H9 (cell line): ENCODE data around the gene RAP1GAP. TPM values are rescaled to one million over a fixed set of nuclear protein-coding genes. Genes with fewer than 3 reads are reported as not detected.

ENCODE experiments used
- DNase-seq: peaks from one replicate; pipeline ENCODE4 v3.0.0-alpha.2; 2017
- H2AFZ ChIP-seq: one replicate; pipeline ENCODE4 v1.6.1; 2013; ENCODE audit warnings: mild to moderate bottlenecking, low read length, control low read depth, moderate library complexity
- H2AK5ac ChIP-seq: 2 replicates; pipeline ENCODE4 v1.6.1; 2013; ENCODE audit warnings: low read length, control low read depth, mixed read lengths; ENCODE audit not compliant: insufficient read length
- H2BK120ac ChIP-seq: one replicate; pipeline ENCODE4 v1.6.1; 2013; ENCODE audit warnings: low read depth, mild to moderate bottlenecking, low read length, control low read depth, inconsistent platforms; ENCODE audit not compliant: poor library complexity, severe bottlenecking
- H2BK12ac ChIP-seq: 2 replicates; pipeline ENCODE4 v1.6.1; 2013; ENCODE audit warnings: low read length, control low read depth, mixed read lengths, low read depth; ENCODE audit not compliant: insufficient read length
- H2BK15ac ChIP-seq: 2 replicates; pipeline ENCODE4 v1.6.1; 2013; ENCODE audit warnings: low read depth, low read length, control low read depth
- H2BK20ac ChIP-seq: one replicate; pipeline ENCODE4 v1.6.1; 2013; ENCODE audit warnings: low read depth, mild to moderate bottlenecking, low read length, control low read depth, inconsistent platforms; ENCODE audit not compliant: poor library complexity, severe bottlenecking
- H2BK5ac ChIP-seq: 2 replicates; pipeline ENCODE4 v1.6.1; 2013; ENCODE audit warnings: low read length, control low read depth, mixed read lengths; ENCODE audit not compliant: insufficient read length
- H3K14ac ChIP-seq: 2 replicates; pipeline ENCODE4 v1.6.1; 2013; ENCODE audit warnings: low read length, control low read depth; ENCODE audit not compliant: insufficient read depth
- H3K18ac ChIP-seq: 2 replicates; pipeline ENCODE4 v1.6.1; 2013; ENCODE audit warnings: low read depth, mild to moderate bottlenecking, mixed read lengths, low read length, control low read depth; ENCODE audit not compliant: insufficient read length
- H3K23ac ChIP-seq: 2 replicates; pipeline ENCODE4 v1.6.1; 2013; ENCODE audit warnings: low read length, control low read depth, mixed read lengths, low read depth; ENCODE audit not compliant: insufficient read length
- H3K23me2 ChIP-seq: 2 replicates; pipeline ENCODE4 v1.6.1; 2013; ENCODE audit warnings: low read depth, mild to moderate bottlenecking, mixed read lengths, low read length, control low read depth; ENCODE audit not compliant: insufficient read length, poor library complexity, severe bottlenecking
- H3K27ac ChIP-seq: 2 replicates; pipeline ENCODE4 v1.5.1; 2013; ENCODE audit warnings: low read length, control low read depth, mixed read lengths, low read depth; ENCODE audit not compliant: insufficient read length
- H3K27me3 ChIP-seq: 2 replicates; pipeline ENCODE4 v1.6.1; 2013; ENCODE audit warnings: low read length, control low read depth, inconsistent platforms; ENCODE audit not compliant: insufficient read depth
- H3K4ac ChIP-seq: 2 replicates; pipeline ENCODE4 v1.6.1; 2013; ENCODE audit warnings: low read depth, mild to moderate bottlenecking, control low read depth, inconsistent platforms, low read length, moderate library complexity
- H3K4me1 ChIP-seq: 2 replicates; pipeline ENCODE4 v1.6.1; 2013; ENCODE audit warnings: low read length, control low read depth, inconsistent platforms; ENCODE audit not compliant: insufficient read depth
- H3K4me2 ChIP-seq: 2 replicates; pipeline ENCODE4 v1.6.1; 2013; ENCODE audit warnings: low read length, control low read depth, mixed read lengths; ENCODE audit not compliant: insufficient read length, insufficient read depth
- H3K56ac ChIP-seq: 2 replicates; pipeline ENCODE4 v1.6.1; 2013; ENCODE audit warnings: low read depth, mild to moderate bottlenecking, mixed read lengths, low read length, control low read depth; ENCODE audit not compliant: insufficient read length
- H3K79me1 ChIP-seq: 2 replicates; pipeline ENCODE4 v1.6.1; 2013; ENCODE audit warnings: low read depth, mild to moderate bottlenecking, moderate library complexity, low read length, control low read depth, inconsistent platforms; ENCODE audit not compliant: insufficient read depth, poor library complexity, severe bottlenecking
- H3K79me2 ChIP-seq: 2 replicates; pipeline ENCODE4 v1.6.1; 2013; ENCODE audit warnings: low read length, control low read depth, inconsistent platforms; ENCODE audit not compliant: insufficient read depth
- H3K9ac ChIP-seq: 2 replicates; pipeline ENCODE4 v1.6.1; 2013; ENCODE audit warnings: low read length, control low read depth, mixed read lengths; ENCODE audit not compliant: insufficient read length; ENCODE audit errors: extremely low read depth
- H3K9me3 ChIP-seq: one replicate; pipeline ENCODE4 v1.6.1; 2013; ENCODE audit warnings: low read depth, low read length, inconsistent platforms; ENCODE audit not compliant: control insufficient read depth
- H3T11ph ChIP-seq: one replicate; pipeline ENCODE4 v1.6.1; 2013; ENCODE audit warnings: mild to moderate bottlenecking, low read length, control low read depth, inconsistent platforms
- H4K20me1 ChIP-seq: one replicate; pipeline ENCODE4 v1.6.1; 2013; ENCODE audit not compliant: control insufficient read depth, insufficient read length, insufficient read depth
- H4K5ac ChIP-seq: 2 replicates; pipeline ENCODE4 v1.6.1; 2013; ENCODE audit warnings: low read depth, mild to moderate bottlenecking, mixed read lengths, low read length, control low read depth; ENCODE audit not compliant: insufficient read length
- H4K8ac ChIP-seq: replicated peaks from 2 replicates; pipeline ENCODE4 v1.6.1; 2013; ENCODE audit warnings: low read length, control low read depth, mixed read lengths, low read depth; ENCODE audit not compliant: insufficient read length
- H4K91ac ChIP-seq: 2 replicates; pipeline ENCODE4 v1.6.1; 2013; ENCODE audit warnings: low read depth, mild to moderate bottlenecking, moderate library complexity, mixed read lengths, low read length, control low read depth; ENCODE audit not compliant: insufficient read length
- H3K27ac Mint-ChIP-seq, 3 experiments: 2 replicates in 2 of 3; 3 replicates in 1 of 3; pipeline ENCODE4 v1.8.0; 2020 to 2021; ENCODE audit warnings: mixed read lengths in 3 of 3, mild to moderate bottlenecking in 1 of 3, moderate library complexity in 1 of 3
- H3K27me3 Mint-ChIP-seq: 2 replicates; pipeline ENCODE4 v1.8.0; 2021; ENCODE audit warnings: low read depth, mild to moderate bottlenecking, moderate library complexity, mixed read lengths
- H3K36me3 Mint-ChIP-seq, 3 experiments: 2 replicates in 2 of 3; 3 replicates in 1 of 3; pipeline ENCODE4 v1.8.0; 2020 to 2021; ENCODE audit warnings: low read depth in 3 of 3, mixed read lengths in 3 of 3; ENCODE audit not compliant: insufficient read depth in 1 of 3
- H3K4me1 Mint-ChIP-seq, 2 experiments: 2 replicates each; pipeline ENCODE4 v1.8.0; 2020; ENCODE audit warnings: mixed read lengths in 2 of 2
- H3K4me3 Mint-ChIP-seq, 2 experiments: 2 replicates in 1 of 2; 3 replicates in 1 of 2; pipeline ENCODE4 v1.8.0; 2020 to 2021; ENCODE audit warnings: mild to moderate bottlenecking in 2 of 2, mixed read lengths in 2 of 2, moderate library complexity in 1 of 2
- H3K9me3 Mint-ChIP-seq, 2 experiments: 2 replicates in 1 of 2; 3 replicates in 1 of 2; pipeline ENCODE4 v1.8.0; 2020; ENCODE audit warnings: mild to moderate bottlenecking in 2 of 2, mixed read lengths in 2 of 2, moderate library complexity in 1 of 2
- CTCF ChIP-seq: fragments of 200-600 bp; sonication (generic); conservative IDR thresholded peaks from 3 replicates; pipeline ENCODE4 v1.8.0; 2021; ENCODE audit warnings: antibody characterized with exemption, mild to moderate bottlenecking
- WGBS: extraction: QIAGEN DNeasy Blood & Tissue Kit; methylation state at CpG from one replicate; pipeline ENCODE4 v1.1.7; 2013; ENCODE audit warnings: missing lambda C conversion rate, low lambda C conversion rate, mixed read lengths; ENCODE audit not compliant: insufficient read length; ENCODE audit errors: extremely low coverage; 5-methylcytosine and 5-hydroxymethylcytosine counted together
- total RNA-seq: library from RNA; stranded (reverse); gene quantifications from 2 replicates; pipeline ENCODE4 v1.2.1, GENCODE V29; 2021

Gene RAP1GAP
- total RNA-seq, 1 experiment from 2014 or later: 7.9 TPM

- Histone ChIP-seq H2BK120ac (no peak overlapping the region), H3K23ac (no peak overlapping the region), H3K14ac (no peak overlapping the region), H4K8ac (no peak overlapping the region), H3K27ac (no peak overlapping the region), H3K4ac (no peak overlapping the region), H3K9ac (no peak overlapping the region), H4K20me1 (no peaks in the 10 kb centered on the region), H3K56ac (no peak overlapping the region), H4K91ac (no peak overlapping the region), H3K18ac (no peak overlapping the region), H2BK5ac (no peak overlapping the region), H2BK12ac (no peak overlapping the region), H2AK5ac (no peak overlapping the region), H2BK20ac (no peak overlapping the region), H3K4me2 (no peak overlapping the region), H3K9me3 (no peaks in the 10 kb centered on the region), H3K27me3 (peaks cover 3% of the 10 kb centered on the region; the same call in 1 of the 2 replicates), H4K5ac (no peak overlapping the region), H3T11ph (no peak overlapping the region), H2AFZ (no peak overlapping the region), H3K23me2 (peaks cover 8% of the 10 kb centered on the region), H3K4me1 (peaks cover 6% of the 10 kb centered on the region; the same call in 1 of the 2 replicates), H3K79me2 (no peaks in the 10 kb centered on the region), H2BK15ac (no peak overlapping the region), H3K79me1 (no peaks in the 10 kb centered on the region)
- H3K9me3 Mint-ChIP-seq: no peaks in the 10 kb centered on the region
- no peaks in the 10 kb centered on the region for H3K36me3 Mint-ChIP-seq
- WGBS: no CpG with 5 or more reads among the region's 10 CpGs
- DNase-seq: no peak
- peaks cover 14 to 28% of the 10 kb centered on the region in 2 experiments for H3K4me1 Mint-ChIP-seq
- peaks cover 10% of the 10 kb centered on the region for H3K27me3 Mint-ChIP-seq
- TF ChIP-seq CTCF: no peak
- H3K4me3 Mint-ChIP-seq: peak overlapping the region; percentile 30 to 50; a peak in 4 of 5 replicates
- no peak overlapping the region for H3K27ac Mint-ChIP-seq
Observed at GRCh38 chr1:21623410-21623961, 45.7 kb downstream of the RAP1GAP start.
